Measurements from ENCODE around the gene ZBTB34.

- TF ChIP-seq CTCF (IDR thresholded peaks at IDR 0.05) (no peak), POLR2A (IDR thresholded peaks at IDR 0.05) (no peak)
Observed at GRCh38 chr9:126853667-126854066, 6.8 kb upstream of the ZBTB34 start.
